Endodermal cell (in vitro differentiated cells): ENCODE results near the gene ASPHD2. TPM values are rescaled to one million over a fixed set of nuclear protein-coding genes. Genes with fewer than 3 reads are reported as not detected.

ENCODE experiments used
- DNase-seq: peaks from one replicate; pipeline ENCODE4 v3.0.0-alpha.2; 2017
- H3K27ac ChIP-seq: 2 replicates; pipeline ENCODE4 v1.5.1; 2013; ENCODE audit warnings: mild to moderate bottlenecking, low read depth, low read length, moderate library complexity
- H3K27me3 ChIP-seq: 2 replicates; pipeline ENCODE4 v1.6.1; 2013; ENCODE audit warnings: mild to moderate bottlenecking, low read length, moderate library complexity; ENCODE audit not compliant: insufficient read depth, control insufficient read depth, poor library complexity, severe bottlenecking
- H3K36me3 ChIP-seq: 2 replicates; pipeline ENCODE4 v1.7.0; 2013; ENCODE audit warnings: mild to moderate bottlenecking, low read length, moderate library complexity; ENCODE audit not compliant: control insufficient read depth, insufficient read depth
- H3K4me1 ChIP-seq: one replicate; pipeline ENCODE4 v1.7.0; 2013; ENCODE audit warnings: low read length; ENCODE audit not compliant: control insufficient read depth, insufficient read depth
- H3K4me3 ChIP-seq: 2 replicates; pipeline ENCODE4 v1.5.1; 2013; ENCODE audit warnings: mild to moderate bottlenecking, low read length, moderate library complexity
- H3K9ac ChIP-seq: 2 replicates; pipeline ENCODE4 v1.6.1; 2013; ENCODE audit warnings: mild to moderate bottlenecking, low read length, moderate library complexity; ENCODE audit not compliant: poor library complexity, severe bottlenecking; ENCODE audit errors: extremely low read depth
- H3K9me3 ChIP-seq: 2 replicates; pipeline ENCODE4 v1.6.1; 2013; ENCODE audit warnings: mild to moderate bottlenecking, low read length, moderate library complexity; ENCODE audit not compliant: control insufficient read depth
- H3K27ac Mint-ChIP-seq: 2 replicates; pipeline ENCODE4 v1.8.0; 2020; ENCODE audit warnings: mixed read lengths
- H3K27me3 Mint-ChIP-seq: 2 replicates; pipeline ENCODE4 v1.8.0; 2021; ENCODE audit warnings: mild to moderate bottlenecking, mixed read lengths; ENCODE audit not compliant: insufficient read depth
- H3K36me3 Mint-ChIP-seq: 2 replicates; pipeline ENCODE4 v1.8.0; 2020; ENCODE audit warnings: low read depth, mixed read lengths
- H3K4me1 Mint-ChIP-seq: 2 replicates; pipeline ENCODE4 v1.8.0; 2020; ENCODE audit warnings: mixed read lengths
- H3K4me3 Mint-ChIP-seq: 2 replicates; pipeline ENCODE4 v1.8.0; 2020; ENCODE audit warnings: mild to moderate bottlenecking, moderate library complexity, mixed read lengths
- H3K9me3 Mint-ChIP-seq: 2 replicates; pipeline ENCODE4 v1.8.0; 2020; ENCODE audit warnings: mild to moderate bottlenecking, mixed read lengths
- CTCF ChIP-seq: fragments of 200-600 bp; sonication (generic); conservative IDR thresholded peaks from 2 replicates; pipeline ENCODE4 v1.5.0; 2021; ENCODE audit warnings: antibody characterized with exemption, mild to moderate bottlenecking
- WGBS, 2 experiments: methylation state at CpG; one replicate each; pipeline versions ENCODE4 v1.1.5 to v1.1.7; 2013; ENCODE audit warnings: missing lambda C conversion rate in 2 of 2, mixed read lengths in 1 of 2; ENCODE audit not compliant: insufficient coverage in 1 of 2, insufficient read length in 1 of 2; 5-methylcytosine and 5-hydroxymethylcytosine counted together
- total RNA-seq, 2 donors: library from RNA; stranded (reverse); fragmentation: NEBNext Ultra II Directional in 1 of 2; extraction: Animal tissue kit (Norgen Biotek cat#: 25700) in 1 of 2; gene quantifications; 2 replicates in 1 of 2; 3 replicates in 1 of 2; pipeline ENCODE4 v1.2.1, GENCODE V29; 2021

Gene ASPHD2
- total RNA-seq, 2 donors from 2014 or later = 6.0 to 7.3 TPM

DNA sequence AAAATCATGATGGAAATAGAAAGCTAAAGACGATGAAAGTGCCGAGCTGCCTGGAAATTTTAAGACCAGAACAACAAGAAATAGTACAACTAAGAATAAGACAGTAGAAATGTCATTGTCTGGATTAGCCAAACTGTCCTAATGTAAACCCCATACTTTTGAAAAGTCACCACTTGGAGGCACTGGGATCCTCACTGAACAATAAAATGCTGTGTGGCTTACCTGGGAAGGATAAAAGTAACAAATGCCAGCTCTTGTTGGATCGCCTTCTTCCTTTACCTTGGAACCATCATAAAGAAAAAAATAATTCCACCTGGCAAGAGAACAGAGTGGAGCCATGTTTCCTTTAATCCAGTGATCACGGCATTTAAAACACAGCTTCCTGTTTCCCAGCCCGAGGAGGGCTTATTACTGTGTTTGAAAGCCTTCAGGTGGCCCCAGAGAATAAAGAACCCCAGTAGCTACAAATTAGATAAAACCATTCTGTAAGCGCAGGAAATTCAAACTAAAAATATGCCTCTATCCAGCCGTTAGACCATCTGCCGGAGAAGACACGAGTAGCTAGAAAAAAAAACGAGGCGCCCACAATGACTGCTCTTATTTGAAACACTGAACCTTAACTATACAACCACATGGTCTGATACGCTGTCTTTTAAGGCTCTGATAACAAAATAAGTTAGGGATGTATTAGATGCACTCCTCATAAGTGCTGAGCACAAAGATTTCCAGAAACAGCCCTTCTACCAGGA lies 50.2 kb downstream of the ASPHD2 start:
- WGBS, 2 experiments = 91 to 95% methylated on average over 6 to 11 of the region's 12 CpGs
- Mint-ChIP-seq H3K9me3 (no peaks in the 10 kb centered on the region), H3K4me1 (peaks cover 34% of the 10 kb centered on the region), H3K27ac (peak overlapping the region; percentile 2), H3K4me3 (peak overlapping the region; percentile 0), H3K27me3 (no peaks in the 10 kb centered on the region), H3K36me3 (peaks cover 35% of the 10 kb centered on the region)
- DNase-seq = no peak
- H3K9ac ChIP-seq = no peak overlapping the region
- H3K27ac ChIP-seq = no peak overlapping the region
- no peaks in the 10 kb centered on the region for H3K4me1 ChIP-seq
- no peaks in the 10 kb centered on the region for H3K9me3 ChIP-seq
- peaks cover 36% of the 10 kb centered on the region for H3K36me3 ChIP-seq
- TF ChIP-seq CTCF = no peak
- peak overlapping the region; percentile 35 for H3K4me3 ChIP-seq
- no peaks in the 10 kb centered on the region for H3K27me3 ChIP-seq

GRCh38 chr22:26479792-26480610 lies 50.9 kb downstream of the ASPHD2 start:
- Mint-ChIP-seq H3K27me3 (no peaks in the 10 kb centered on the region), H3K9me3 (no peaks in the 10 kb centered on the region), H3K4me1 (peaks cover 34% of the 10 kb centered on the region), H3K4me3 (peak overlapping the region; percentile 0), H3K36me3 (peaks cover 30% of the 10 kb centered on the region), H3K27ac (peak overlapping the region; percentile 2)
- no peaks in the 10 kb centered on the region for H3K9me3 ChIP-seq
- no peak overlapping the region for H3K27ac ChIP-seq
- H3K9ac ChIP-seq = no peak overlapping the region
- H3K4me3 ChIP-seq = peak overlapping the region; percentile 50
- peaks cover 28% of the 10 kb centered on the region for H3K36me3 ChIP-seq
- H3K27me3 ChIP-seq = no peaks in the 10 kb centered on the region
- WGBS, 2 experiments = 91% methylated on average over 8 to 12 of the region's 12 CpGs
- H3K4me1 ChIP-seq = no peaks in the 10 kb centered on the region
- no peak for DNase-seq
- TF ChIP-seq CTCF = peak; percentile 21

DNA sequence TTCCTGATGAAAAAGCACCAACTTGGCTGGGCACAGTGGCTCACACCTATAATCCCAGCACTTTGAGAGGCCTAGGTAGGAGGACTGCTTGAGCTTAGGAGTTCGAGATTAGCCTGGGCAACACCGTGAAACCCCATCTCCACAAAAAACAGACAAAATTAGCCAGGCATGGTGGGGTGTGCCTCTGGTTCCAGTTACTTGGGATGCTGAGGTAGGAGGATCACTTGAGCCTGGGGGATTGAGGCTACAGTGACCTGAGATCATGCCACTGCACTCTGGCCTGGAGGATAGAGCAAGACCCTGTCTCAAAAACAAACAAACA lies 51.5 kb downstream of the ASPHD2 start:
- Mint-ChIP-seq H3K9me3 (no peaks in the 10 kb centered on the region), H3K27ac (no peak overlapping the region), H3K4me3 (no peak overlapping the region), H3K27me3 (no peaks in the 10 kb centered on the region), H3K4me1 (peaks cover 37% of the 10 kb centered on the region), H3K36me3 (peaks cover 29% of the 10 kb centered on the region)
- Histone ChIP-seq H3K4me3 (peak overlapping the region; percentile 50), H3K27ac (no peak overlapping the region), H3K4me1 (peaks cover 3% of the 10 kb centered on the region), H3K9ac (no peak overlapping the region), H3K9me3 (no peaks in the 10 kb centered on the region), H3K36me3 (peaks cover 26% of the 10 kb centered on the region), H3K27me3 (no peaks in the 10 kb centered on the region)
- 100% methylated on average over 2 of the region's 2 CpGs; no CpG with 5 or more reads in 1 of the 2 experiments for WGBS, 2 experiments
- no peak for TF ChIP-seq CTCF
- no peak for DNase-seq
